Activated CD8-positive, alpha-beta memory T cell treated with anti-CD3 and anti-CD28 coated beads, Interleukin-2, amount 50 U/mL, for 4 hours (primary cell): Measurements from ENCODE around the gene AMOTL1.

ENCODE experiments used
- DNase-seq: peaks from one replicate; pipeline ENCODE4 v3.0.0-alpha.2; 2020

AMOTL1 gene

DNA sequence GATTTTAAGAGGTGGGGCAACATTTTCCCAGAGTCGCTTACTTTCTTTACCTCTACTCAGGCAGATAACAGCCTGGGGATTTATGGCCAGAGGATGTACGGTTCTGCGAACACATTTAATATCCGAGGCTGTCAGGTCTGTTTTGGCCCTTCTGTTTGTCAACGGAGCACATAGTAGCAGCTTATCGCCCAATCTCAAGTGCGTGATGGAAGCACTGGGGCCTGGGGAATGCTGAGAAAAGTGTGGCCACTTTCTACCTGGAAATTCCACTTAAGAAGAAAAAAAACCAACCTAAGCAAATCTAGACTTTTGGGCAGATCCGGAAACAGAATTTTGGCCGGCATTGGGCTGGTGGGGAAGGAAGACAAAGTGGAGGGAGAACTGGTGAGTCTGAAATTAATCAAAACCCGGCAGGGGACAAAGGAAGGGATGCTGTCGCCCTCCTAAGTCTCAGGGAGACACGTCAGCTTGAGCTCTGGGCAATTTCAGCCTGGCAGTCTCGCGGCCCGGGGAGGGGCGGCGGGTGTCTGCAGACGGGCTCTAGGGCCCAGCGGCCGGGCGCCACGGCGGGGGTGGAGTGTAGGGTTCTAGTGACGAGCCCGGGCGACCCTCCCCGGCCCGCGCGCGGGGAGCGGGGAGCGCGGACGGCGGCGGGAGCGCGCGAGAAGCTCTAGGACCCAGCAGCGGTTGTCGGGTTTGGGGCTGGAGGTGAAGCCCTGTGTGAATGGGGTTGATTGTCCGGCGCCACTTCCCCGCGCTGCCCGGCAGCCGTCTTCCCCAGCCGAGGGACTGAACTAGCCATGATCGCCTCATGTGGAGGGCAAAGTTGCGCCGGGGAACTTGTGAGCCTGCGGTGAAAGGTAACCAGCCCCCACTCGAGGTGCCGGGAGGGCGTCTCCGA lies at the start of gene AMOTL1:
TSS of gene AMOTL1 (plus strand) at position 656 of the 901 bp plus-strand sequence. CDS start at position 812, 156 bp downstream.
- DNase-seq, result peak; percentile 28

DNA sequence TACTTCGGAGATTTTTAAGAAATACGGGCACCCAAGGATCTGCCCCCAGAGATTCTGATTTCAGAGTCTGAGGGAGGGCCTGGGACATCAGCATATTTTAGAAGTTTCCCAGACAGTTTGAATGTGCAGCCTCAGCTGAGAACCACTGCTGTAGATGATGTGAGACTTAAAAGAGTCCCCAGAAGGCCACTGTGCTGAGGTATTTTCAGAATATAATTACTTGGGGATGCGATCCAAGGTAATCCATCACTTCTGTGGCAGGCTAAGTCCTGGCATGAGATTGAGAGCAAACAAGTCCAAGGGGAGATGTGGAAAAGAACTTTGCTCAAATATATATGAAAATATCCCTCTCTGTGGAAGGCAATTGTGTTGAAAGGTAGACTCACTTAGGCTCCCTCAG lies 48.3 kb upstream of the AMOTL1 start:
- DNase-seq, result no peak

DNA sequence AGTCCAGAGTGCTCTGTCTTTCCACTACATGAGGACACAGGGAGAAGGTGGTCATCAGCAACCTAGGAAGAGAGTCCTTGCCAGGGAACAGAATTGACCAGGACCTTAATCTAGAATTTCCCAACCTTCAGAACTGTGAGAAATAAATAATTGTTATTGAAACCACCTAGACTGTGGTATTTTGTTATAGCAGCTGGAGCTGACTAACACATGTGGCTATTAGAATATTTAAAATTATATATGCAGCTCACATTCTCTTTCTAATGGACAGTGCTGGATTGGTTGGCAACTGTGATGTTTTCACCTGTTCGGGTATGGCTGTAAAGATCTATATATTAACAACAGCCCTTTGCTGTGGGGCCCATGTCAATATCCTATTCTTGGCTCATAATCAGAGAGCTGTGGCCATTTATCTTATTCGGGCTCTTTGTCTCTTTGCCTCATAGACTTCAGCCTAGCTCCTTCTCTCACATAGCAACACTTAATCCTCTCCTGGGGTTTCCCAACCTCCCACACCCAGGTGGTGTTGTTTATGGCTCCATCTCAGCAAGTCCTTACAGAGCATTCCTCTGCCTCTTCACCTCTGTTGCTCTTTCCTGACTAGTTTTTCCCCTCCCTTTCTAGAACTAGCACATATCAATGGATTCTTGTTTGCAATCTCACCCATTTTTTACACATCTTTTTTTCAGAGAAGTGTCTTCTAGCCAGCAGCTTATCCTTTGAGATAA lies 46.4 kb upstream of the AMOTL1 start:
- no peak for DNase-seq

DNA sequence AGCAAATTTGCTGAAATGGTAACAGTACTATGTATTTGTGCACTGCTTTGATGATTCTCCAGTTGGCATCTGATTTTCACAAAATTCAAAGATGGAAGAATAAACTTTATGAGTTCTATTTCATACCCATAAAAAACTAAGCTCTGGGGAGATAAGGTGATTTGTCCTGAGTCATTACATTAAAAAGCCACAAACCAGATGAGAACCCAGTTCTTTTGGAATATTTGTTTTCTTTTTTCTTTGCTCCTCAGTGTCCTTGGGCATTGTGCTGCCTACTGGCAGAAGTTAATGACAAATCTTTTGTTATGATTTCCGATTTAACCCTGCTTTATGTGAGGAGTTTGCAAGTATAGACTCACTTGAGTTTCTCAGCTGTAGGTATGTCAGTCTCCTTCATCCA lies 45.4 kb upstream of the AMOTL1 start:
- no peak for DNase-seq

DNA sequence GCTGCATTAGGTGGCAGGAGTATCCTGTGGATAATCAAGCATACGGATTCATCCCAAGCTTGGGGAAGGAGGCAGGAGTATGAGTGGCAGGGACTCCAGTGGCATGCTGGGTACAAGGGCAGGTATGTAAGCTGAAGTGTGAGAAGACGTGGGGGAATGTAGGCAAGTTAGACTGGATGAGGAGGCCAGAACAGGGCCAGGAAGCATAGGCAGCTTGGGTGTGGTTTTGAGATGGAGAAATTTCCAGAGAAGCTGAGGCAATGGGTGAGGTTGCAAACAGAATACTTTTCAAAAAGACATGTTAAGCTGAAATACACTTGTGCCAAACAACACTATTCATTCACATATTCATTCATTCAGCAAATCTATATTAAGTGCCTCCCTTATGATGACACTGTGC lies 43.1 kb upstream of the AMOTL1 start:
- DNase-seq, result no peak

DNA sequence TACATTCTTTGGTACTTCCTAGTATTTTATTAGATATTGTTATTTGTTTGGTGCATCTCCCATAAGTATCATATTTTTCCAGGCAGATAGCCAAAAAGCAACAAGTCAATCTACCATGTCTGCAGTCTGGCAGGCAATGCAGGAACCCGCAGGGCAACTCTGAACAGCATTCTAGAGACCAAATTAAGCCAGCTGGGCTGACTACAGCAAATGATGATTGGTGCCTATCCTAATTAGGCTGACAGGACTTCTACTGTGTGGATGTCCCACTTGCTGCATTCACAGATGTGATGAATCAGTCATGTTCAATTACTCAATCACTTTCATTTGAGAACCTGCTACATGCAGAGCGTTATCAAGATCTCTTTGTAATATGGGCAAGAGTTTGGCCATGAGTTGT lies 40.3 kb upstream of the AMOTL1 start:
- no peak for DNase-seq

DNA sequence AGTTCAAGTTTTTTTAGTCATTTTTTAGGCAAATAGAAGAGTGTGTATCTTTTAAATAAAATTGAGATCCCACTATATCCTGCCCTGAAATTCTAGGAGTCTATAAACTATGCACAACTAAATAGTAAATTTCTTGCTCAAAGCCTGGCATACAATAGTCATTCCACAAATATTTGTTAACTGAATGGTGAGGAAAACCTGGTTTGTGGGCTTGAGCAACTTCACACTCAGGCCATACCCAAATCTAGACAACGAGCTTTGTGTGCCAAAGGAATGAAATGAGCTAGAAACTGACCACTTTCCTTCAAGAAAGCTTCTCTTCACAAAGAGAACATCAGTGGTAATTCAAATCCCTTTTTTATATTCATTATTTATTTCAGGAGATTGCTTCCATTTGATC lies 39.6 kb upstream of the AMOTL1 start:
- no peak for DNase-seq

GRCh38 chr11:94728966-94729751 lies 39.0 kb upstream of the AMOTL1 start:
- DNase-seq, result no peak

DNA sequence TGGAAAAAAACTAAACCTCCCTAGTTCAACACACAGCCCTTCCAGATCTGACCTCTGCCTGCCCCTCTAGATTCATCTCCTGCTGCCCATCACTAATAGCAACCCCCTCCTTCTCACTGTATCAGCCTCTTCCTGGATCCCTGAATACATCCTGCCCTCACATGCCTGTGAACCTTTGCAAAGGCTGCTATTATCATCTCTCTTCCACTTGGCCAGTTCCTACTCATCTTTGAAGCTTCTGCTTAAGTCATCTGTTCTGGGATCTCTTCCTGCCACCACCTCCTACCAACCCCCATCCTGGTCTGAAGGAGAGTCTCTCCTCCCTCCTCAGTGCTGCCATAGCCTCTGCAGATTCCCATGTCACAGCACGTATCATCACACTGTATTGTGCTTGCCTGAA lies 38.0 kb upstream of the AMOTL1 start:
- DNase-seq, result no peak

- DNase-seq, result no peak
These were observed 36.1 kb upstream of the AMOTL1 start for GRCh38 chr11:94731880-94732601.

GRCh38 chr11:94732617-94733281 lies 35.4 kb upstream of the AMOTL1 start:
- no peak for DNase-seq

- DNase-seq, result no peak
These were observed 33.4 kb upstream of the AMOTL1 start for GRCh38 chr11:94734563-94735275.

- DNase-seq, result no peak
These were observed 32.2 kb upstream of the AMOTL1 start for GRCh38 chr11:94735907-94736306.

DNA sequence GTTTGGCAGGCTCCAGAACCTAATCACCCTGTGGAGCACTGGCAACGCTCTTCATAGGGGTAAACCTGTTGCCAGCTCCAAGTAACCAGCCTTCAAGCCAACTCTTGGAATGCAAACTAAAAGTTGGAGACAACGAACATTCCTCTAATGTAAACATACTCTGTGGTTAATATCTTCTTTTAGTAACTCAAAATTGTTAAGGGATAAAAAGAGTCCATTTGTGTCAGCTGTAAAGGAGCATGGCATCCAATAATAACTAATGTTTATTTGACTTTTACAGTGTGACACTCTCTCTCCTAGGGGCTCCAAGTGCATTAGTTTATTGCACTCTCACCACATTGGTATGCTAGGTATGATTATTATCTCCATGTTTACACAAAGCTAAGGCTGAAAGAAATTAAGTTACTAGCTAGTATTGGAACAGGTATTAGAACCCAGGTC lies 31.0 kb upstream of the AMOTL1 start:
- no peak for DNase-seq

GRCh38 chr11:94738746-94739145 lies 29.4 kb upstream of the AMOTL1 start:
- no peak for DNase-seq

- DNase-seq, result no peak
These were observed 28.8 kb upstream of the AMOTL1 start for GRCh38 chr11:94739331-94739730.

GRCh38 chr11:94740083-94741021 lies 27.8 kb upstream of the AMOTL1 start:
- DNase-seq, result no peak

GRCh38 chr11:94741022-94741679 lies 27.0 kb upstream of the AMOTL1 start:
- no peak for DNase-seq

DNA sequence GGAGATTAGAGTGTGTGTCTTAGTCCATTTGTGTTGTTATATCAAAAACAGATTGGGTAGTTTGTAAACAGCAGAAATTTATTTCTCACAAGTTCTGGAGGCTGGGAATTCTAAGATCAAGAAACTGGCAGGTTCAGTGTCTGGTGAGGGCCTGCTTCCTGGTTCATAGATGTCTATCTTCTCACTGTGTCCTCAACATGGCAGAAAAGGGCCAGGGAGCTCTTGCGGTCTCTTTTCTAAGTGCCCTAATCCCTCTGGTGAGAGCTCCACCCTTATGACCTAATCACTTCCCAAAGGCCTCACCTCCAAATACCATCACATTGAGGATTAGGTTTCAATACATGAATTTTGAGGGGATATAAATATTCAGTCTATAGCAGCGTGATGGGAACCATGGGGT lies 25.5 kb upstream of the AMOTL1 start:
- no peak for DNase-seq

GRCh38 chr11:94746721-94747120 lies 21.4 kb upstream of the AMOTL1 start:
- no peak for DNase-seq
